Activated CD8-positive, alpha-beta memory T cell treated with anti-CD3 and anti-CD28 coated beads, Interleukin-2, amount 50 U/mL, for 24 hours (primary cell): ENCODE measurements around the gene CXCL13.
"Not testable (repeated sequence)": the region's sequence is repeated elsewhere in the genome, so short reads cannot be mapped to it uniquely, and the experiment has no call there.

Experiments
- DNase-seq: peaks from one replicate; pipeline ENCODE4 v3.0.0-alpha.2; 2020; ENCODE audit errors: extremely low read depth

CXCL13 gene

GRCh38 chr4:77605210-77605902 lies at the start of gene CXCL13:
Gene CXCL13, plus strand, starts transcription at chr4:77605820. Its CDS starts 46 bp downstream, at chr4:77605866.
- no peak for DNase-seq

GRCh38 chr4:77560170-77560569 lies 45.5 kb upstream of the CXCL13 start:
- no peak for DNase-seq

- not testable (repeated sequence) for DNase-seq
Measured at GRCh38 chr4:77561720-77562119, 43.9 kb upstream of the CXCL13 start.

- DNase-seq = no peak
Measured at GRCh38 chr4:77564231-77564630, 41.4 kb upstream of the CXCL13 start.

- no peak for DNase-seq
Measured at GRCh38 chr4:77566148-77566547, 39.5 kb upstream of the CXCL13 start.

- DNase-seq = no peak
Measured at GRCh38 chr4:77567549-77567948, 38.1 kb upstream of the CXCL13 start.

- DNase-seq = not testable (repeated sequence)
Measured at GRCh38 chr4:77570508-77571214, 35.0 kb upstream of the CXCL13 start.

GRCh38 chr4:77576351-77576750 lies 29.3 kb upstream of the CXCL13 start:
- DNase-seq = no peak

- no peak for DNase-seq
Measured at GRCh38 chr4:77578145-77578544, 27.5 kb upstream of the CXCL13 start.

GRCh38 chr4:77579406-77580076 lies 26.1 kb upstream of the CXCL13 start:
- DNase-seq = no peak

GRCh38 chr4:77581724-77582123 lies 23.9 kb upstream of the CXCL13 start:
- DNase-seq = no peak

- no peak for DNase-seq
Measured at GRCh38 chr4:77582156-77582555, 23.5 kb upstream of the CXCL13 start.

GRCh38 chr4:77582711-77583110 lies 22.9 kb upstream of the CXCL13 start:
- DNase-seq = no peak

GRCh38 chr4:77586951-77587383 lies 18.7 kb upstream of the CXCL13 start:
- DNase-seq = peak; percentile 28

- DNase-seq = no peak
Measured at GRCh38 chr4:77590482-77590881, 15.1 kb upstream of the CXCL13 start.

GRCh38 chr4:77591532-77591931 lies 14.1 kb upstream of the CXCL13 start:
- DNase-seq = no peak

- DNase-seq = no peak
Measured at GRCh38 chr4:77593101-77593500, 12.5 kb upstream of the CXCL13 start.

- no peak for DNase-seq
Measured at GRCh38 chr4:77593993-77594392, 11.6 kb upstream of the CXCL13 start.

GRCh38 chr4:77595364-77595973 lies 10.2 kb upstream of the CXCL13 start:
- DNase-seq = no peak

GRCh38 chr4:77599378-77599777 lies 6.2 kb upstream of the CXCL13 start:
- DNase-seq = no peak

GRCh38 chr4:77600521-77601451 lies 4.8 kb upstream of the CXCL13 start:
- DNase-seq = no peak
